Hepatocyte (in vitro differentiated cells): Measurements from ENCODE around the gene ZNF430.
"Not testable (repeated sequence)": the region's sequence is repeated elsewhere in the genome, so short reads cannot be mapped to it uniquely, and the experiment has no call there.

Experiments
- EZH2 ChIP-seq: fragments of 200-600 bp; sonication (generic); IDR thresholded peaks from 2 replicates; pipeline ENCODE4 v1.6.1; 2016; ENCODE audit warnings: antibody characterized with exemption, mild to moderate bottlenecking, borderline replicate concordance
- EZH2phosphoT487 ChIP-seq: fragments of 200-600 bp; sonication (generic); IDR thresholded peaks from one replicate; pipeline ENCODE4 v1.6.1; 2018; ENCODE audit warnings: antibody characterized with exemption, mild to moderate bottlenecking, low read depth, moderate library complexity; ENCODE audit not compliant: unreplicated experiment, severe bottlenecking
- TF ChIP-seq, protein P1 (sequence below): fragments of 200-600 bp; sonication (generic); IDR thresholded peaks from 2 replicates; pipeline ENCODE4 v1.5.1; 2016; ENCODE audit warnings: antibody characterized with exemption, mild to moderate bottlenecking; ENCODE audit not compliant: poor library complexity

DNA sequence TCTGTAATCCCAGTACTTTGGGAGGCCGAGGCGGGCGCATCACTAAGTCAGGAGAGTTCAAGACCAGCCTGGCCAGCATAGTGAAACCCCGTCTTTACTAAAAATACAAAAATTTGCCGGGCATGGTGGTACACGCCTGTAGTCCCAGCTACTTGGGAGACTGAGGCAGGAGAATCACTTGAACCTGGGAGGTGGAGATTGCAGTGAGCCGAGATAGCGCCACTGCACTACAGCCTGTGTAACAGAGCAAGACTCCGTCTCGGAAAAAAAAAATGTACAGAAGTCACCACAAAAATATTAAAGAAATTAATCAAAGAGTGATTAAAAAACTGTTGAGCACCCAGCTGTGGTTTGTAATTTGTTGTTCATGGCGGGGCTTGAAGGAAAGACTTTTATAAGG is 781 bp downstream of the ZNF430 start:
- TF ChIP-seq, protein P1, sequence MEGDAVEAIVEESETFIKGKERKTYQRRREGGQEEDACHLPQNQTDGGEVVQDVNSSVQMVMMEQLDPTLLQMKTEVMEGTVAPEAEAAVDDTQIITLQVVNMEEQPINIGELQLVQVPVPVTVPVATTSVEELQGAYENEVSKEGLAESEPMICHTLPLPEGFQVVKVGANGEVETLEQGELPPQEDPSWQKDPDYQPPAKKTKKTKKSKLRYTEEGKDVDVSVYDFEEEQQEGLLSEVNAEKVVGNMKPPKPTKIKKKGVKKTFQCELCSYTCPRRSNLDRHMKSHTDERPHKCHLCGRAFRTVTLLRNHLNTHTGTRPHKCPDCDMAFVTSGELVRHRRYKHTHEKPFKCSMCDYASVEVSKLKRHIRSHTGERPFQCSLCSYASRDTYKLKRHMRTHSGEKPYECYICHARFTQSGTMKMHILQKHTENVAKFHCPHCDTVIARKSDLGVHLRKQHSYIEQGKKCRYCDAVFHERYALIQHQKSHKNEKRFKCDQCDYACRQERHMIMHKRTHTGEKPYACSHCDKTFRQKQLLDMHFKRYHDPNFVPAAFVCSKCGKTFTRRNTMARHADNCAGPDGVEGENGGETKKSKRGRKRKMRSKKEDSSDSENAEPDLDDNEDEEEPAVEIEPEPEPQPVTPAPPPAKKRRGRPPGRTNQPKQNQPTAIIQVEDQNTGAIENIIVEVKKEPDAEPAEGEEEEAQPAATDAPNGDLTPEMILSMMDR = not testable (repeated sequence)
- not testable (repeated sequence) for TF ChIP-seq EZH2, EZH2phosphoT487
